GM23338 (cell line): ENCODE data around the gene COL4A2.

Source experiments
- CTCF ChIP-seq, 2 experiments: fragments of 200-600 bp in 1 of 2; sonication (generic) in 1 of 2; conservative IDR thresholded peaks; 2 replicates each; pipeline versions ENCODE4 v1.5.1 to v1.6.1; 2016 to 2017; ENCODE audit warnings: antibody characterized with exemption in 2 of 2, low read depth in 2 of 2, mild to moderate bottlenecking in 2 of 2, moderate library complexity in 1 of 2
- EZH2 ChIP-seq: fragments of 200-600 bp; sonication (generic); IDR thresholded peaks from one replicate; pipeline ENCODE4 v1.8.0; 2017; ENCODE audit warnings: antibody characterized with exemption, mild to moderate bottlenecking, low read depth; ENCODE audit not compliant: unreplicated experiment
- EZH2phosphoT487 ChIP-seq: fragments of 200-600 bp; sonication (generic); IDR thresholded peaks from one replicate; pipeline ENCODE4 v1.8.1; 2018; ENCODE audit warnings: antibody characterized with exemption; ENCODE audit not compliant: unreplicated experiment
- NANOG ChIP-seq: IDR thresholded peaks from 2 replicates; pipeline ENCODE4 v1.6.1; 2016; ENCODE audit warnings: antibody characterized with exemption, borderline replicate concordance
- REST ChIP-seq: IDR thresholded peaks from one replicate; pipeline ENCODE4 v1.6.1; 2018; ENCODE audit warnings: antibody characterized with exemption; ENCODE audit not compliant: unreplicated experiment
- TF ChIP-seq, protein P1 (sequence below): IDR thresholded peaks from 2 replicates; pipeline ENCODE4 v1.6.1; 2016; ENCODE audit warnings: antibody characterized with exemption

GRCh38 chr13:110336108-110336507 is 29.0 kb downstream of the COL4A2 start:
- TF ChIP-seq CTCF (conservative IDR thresholded peaks at IDR 0.05; ENCODE audit: low read depth in 2 of 2) (no peak), REST (no peak), EZH2phosphoT487 (no peak), EZH2 (no peak), NANOG (no peak)
- TF ChIP-seq, protein P1, sequence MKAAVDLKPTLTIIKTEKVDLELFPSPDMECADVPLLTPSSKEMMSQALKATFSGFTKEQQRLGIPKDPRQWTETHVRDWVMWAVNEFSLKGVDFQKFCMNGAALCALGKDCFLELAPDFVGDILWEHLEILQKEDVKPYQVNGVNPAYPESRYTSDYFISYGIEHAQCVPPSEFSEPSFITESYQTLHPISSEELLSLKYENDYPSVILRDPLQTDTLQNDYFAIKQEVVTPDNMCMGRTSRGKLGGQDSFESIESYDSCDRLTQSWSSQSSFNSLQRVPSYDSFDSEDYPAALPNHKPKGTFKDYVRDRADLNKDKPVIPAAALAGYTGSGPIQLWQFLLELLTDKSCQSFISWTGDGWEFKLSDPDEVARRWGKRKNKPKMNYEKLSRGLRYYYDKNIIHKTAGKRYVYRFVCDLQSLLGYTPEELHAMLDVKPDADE = no peak
